D721Med (cell line): Measurements from ENCODE around the gene NR2F1.

Experiments
- DNase-seq: peaks from one replicate; pipeline ENCODE4 v3.0.0; 2011; ENCODE audit warnings: low spot score; ENCODE audit not compliant: insufficient read length
- FAIRE-seq: peaks from 2 replicates; lab custom pipeline; 2011; peaks lifted over from hg19 to GRCh38; lab: Jason Lieb, UNC
- TF ChIP-seq, protein P1 (sequence below): IDR thresholded peaks from 2 replicates; pipeline ENCODE4 v1.5.1; 2012; ENCODE audit warnings: mild to moderate bottlenecking, control low read depth; ENCODE audit not compliant: insufficient read depth; ENCODE audit errors: missing control alignments

NR2F1 gene

DNA sequence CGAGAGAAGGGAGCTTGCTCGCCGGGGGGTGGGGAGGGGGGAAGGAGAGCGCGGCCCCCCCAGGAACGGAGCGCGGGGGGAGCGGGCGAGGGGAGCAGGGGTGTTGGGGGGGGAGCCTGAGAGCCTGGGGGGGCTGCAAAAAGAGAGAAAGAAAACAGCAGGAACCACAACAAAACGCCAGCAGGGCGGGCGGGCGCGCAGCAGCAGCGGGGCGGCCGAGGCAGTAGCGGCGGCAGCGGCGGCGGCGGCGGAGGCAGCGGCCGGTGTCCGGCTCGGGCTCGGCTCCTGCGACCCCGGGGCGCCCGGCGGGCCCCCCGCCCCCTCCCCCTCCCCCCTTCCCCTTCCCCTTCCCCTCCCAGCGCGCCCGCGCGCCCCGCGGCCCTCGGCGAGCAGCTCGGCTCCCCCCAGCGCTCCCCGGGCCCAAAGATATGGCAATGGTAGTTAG lies 1.6 kb downstream of the NR2F1 start:
- DNase-seq (no peak), FAIRE-seq (no peak)
- TF ChIP-seq, protein P1, sequence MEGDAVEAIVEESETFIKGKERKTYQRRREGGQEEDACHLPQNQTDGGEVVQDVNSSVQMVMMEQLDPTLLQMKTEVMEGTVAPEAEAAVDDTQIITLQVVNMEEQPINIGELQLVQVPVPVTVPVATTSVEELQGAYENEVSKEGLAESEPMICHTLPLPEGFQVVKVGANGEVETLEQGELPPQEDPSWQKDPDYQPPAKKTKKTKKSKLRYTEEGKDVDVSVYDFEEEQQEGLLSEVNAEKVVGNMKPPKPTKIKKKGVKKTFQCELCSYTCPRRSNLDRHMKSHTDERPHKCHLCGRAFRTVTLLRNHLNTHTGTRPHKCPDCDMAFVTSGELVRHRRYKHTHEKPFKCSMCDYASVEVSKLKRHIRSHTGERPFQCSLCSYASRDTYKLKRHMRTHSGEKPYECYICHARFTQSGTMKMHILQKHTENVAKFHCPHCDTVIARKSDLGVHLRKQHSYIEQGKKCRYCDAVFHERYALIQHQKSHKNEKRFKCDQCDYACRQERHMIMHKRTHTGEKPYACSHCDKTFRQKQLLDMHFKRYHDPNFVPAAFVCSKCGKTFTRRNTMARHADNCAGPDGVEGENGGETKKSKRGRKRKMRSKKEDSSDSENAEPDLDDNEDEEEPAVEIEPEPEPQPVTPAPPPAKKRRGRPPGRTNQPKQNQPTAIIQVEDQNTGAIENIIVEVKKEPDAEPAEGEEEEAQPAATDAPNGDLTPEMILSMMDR: no peak

DNA sequence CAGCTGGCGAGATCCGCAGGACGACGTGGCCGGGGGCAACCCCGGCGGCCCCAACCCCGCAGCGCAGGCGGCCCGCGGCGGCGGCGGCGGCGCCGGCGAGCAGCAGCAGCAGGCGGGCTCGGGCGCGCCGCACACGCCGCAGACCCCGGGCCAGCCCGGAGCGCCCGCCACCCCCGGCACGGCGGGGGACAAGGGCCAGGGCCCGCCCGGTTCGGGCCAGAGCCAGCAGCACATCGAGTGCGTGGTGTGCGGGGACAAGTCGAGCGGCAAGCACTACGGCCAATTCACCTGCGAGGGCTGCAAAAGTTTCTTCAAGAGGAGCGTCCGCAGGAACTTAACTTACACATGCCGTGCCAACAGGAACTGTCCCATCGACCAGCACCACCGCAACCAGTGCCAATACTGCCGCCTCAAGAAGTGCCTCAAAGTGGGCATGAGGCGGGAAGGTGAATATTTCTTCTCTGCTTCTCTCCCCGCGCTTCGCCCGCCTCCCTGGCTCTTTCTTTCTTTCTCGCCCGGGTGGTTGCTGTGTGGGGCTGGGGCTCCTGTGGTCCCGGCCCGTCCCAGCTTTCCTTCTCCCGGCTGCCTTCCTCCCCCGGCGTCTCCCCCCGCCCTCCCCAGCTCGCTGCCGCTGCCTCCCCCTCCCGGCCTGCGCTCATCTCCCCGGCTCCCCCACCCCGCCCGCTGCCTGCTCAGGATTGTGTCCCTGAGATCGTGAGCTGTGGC lies 2.2 kb downstream of the NR2F1 start:
- FAIRE-seq (no peak), DNase-seq (no peak)
- TF ChIP-seq, protein P1: no peak

DNA sequence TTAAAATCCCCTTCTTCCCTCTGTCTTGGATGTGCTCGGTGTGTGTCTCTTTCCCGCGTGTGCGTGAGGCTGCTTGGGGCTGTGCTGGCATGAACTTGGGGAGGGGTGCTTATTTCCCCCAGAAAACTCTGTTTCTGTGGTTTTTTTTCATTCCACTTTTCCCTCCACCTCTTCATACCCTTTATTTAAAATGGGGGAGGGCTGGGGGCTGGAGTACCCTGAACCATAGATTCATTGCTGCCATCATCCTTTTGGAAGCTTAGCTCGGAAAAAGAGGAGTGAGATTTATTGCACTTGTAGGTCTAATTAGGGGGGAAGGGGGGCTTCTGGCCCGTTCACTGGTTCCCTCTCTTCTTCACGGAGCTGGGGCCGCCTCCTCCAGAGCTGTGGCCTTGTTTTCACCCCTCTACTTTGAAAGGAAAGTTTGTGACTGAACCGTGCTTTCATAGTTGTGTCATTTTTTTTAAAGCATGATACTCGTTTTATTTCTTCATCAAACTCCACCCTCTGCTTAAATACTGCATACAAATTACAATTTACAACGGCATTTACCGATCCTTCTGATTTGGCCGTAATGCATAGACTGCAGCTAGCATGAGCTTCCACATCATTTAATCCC lies 2.9 kb downstream of the NR2F1 start:
- DNase-seq (no peak), FAIRE-seq (no peak)
- TF ChIP-seq, protein P1: no peak

DNA sequence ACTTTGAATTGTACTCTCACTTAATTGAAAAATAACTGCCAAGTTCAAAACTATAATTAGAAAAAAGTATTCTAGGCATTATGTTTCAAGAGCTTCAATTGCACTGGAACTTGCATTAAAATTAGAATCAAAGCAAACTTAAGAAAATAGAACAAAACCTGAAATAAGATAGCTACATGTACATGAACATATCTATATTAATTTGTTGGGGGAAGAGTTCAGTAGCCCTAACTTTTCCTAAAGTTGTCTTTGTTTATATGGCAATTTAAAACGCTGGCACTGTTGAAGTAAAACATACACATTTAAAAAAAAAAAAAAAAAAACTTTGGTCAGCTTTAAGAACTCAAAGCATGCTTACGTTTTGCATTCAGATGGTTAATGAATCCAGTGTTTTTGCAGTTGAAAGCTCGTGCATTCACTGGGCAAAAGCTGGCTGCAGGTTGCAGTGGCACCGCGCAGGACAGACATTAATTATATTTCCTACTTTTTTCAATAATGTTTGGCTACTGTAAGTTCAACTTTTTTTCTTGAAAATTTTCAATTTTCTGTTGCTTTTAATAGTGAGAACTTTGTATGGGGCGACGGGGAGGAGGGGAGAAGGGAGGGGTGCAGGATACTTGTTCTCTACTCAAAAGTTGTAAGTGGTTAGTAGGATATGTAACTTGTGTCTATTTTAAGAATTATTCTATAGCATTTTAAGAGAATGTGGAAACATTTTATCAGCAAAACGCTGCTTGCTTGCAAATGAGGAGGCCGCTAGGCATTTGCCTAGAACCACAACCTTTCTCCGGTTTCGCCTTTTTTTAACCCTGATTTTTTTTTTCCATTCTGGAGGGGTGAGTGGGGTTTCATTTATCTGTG lies 3.9 kb downstream of the NR2F1 start:
- no peak for FAIRE-seq

DNA sequence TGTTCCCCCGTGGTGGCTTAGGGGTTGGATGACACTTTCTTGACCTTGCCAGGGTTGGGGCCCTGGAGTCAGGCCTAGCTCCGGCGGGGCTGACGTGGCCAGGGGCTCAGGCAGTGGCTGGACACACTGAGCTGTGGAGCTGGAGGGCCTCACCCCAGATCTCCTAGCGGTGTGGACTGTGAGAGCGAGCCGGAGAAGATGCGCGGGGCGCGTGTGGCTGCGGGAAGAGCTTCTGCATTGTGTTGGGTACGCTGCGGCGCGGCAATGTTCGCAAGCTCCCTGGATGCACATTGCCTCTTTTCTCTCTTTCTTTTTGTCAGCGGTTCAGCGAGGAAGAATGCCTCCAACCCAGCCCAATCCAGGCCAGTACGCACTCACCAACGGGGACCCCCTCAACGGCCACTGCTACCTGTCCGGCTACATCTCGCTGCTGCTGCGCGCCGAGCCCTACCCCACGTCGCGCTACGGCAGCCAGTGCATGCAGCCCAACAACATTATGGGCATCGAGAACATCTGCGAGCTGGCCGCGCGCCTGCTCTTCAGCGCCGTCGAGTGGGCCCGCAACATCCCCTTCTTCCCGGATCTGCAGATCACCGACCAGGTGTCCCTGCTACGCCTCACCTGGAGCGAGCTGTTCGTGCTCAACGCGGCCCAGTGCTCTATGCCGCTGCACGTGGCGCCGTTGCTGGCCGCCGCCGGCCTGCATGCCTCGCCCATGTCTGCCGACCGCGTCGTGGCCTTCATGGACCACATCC lies 4.8 kb downstream of the NR2F1 start:
- FAIRE-seq: no peak
- TF ChIP-seq, protein P1: no peak
- DNase-seq: no peak

More for the DNA sequence above, 3.9 kb downstream of the NR2F1 start:
- TF ChIP-seq, protein P1: no peak
- DNase-seq: no peak

DNA sequence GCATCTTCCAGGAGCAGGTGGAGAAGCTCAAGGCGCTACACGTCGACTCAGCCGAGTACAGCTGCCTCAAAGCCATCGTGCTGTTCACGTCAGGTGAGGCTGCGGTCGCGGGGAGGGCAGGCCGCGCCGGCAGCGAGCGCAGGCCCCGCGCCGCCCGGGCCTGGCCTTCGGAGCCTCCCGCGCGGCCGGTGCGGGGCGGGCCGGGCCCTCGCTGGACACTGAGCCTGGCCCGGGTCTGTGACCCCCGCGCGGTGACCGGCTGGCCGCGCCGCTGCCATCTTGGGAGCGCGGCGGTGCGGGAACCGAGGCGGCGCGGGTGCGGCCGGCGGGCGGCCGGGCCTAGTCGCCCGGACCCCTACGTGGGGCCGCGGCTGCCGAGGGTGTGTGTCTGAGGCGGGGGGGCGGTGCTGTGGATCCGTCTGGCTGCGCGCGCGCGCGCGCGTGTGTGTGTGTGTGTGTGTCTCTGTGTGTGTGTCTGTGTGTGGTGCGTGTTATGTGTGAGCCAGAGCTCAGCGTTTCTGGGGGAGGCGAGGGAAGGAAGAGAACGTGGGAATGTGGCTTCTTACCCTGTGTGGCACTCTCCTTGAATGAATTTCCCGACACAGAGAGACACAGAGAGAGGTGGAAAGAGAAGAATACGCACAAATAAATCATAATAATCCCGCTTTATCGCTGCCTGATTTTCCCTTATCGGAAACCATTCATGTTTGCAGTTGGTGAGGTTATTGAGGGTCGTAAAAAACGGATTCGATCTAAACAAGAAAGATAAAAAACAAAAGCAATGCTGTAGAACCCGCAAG lies 5.5 kb downstream of the NR2F1 start:
- FAIRE-seq (no peak), DNase-seq (no peak)

More for the DNA sequence above, 5.5 kb downstream of the NR2F1 start:
- TF ChIP-seq, protein P1: no peak
